ENCODE data around the gene CD300E.

The CD300E gene, protein sequence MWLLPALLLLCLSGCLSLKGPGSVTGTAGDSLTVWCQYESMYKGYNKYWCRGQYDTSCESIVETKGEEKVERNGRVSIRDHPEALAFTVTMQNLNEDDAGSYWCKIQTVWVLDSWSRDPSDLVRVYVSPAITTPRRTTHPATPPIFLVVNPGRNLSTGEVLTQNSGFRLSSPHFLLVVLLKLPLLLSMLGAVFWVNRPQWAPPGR

DNA sequence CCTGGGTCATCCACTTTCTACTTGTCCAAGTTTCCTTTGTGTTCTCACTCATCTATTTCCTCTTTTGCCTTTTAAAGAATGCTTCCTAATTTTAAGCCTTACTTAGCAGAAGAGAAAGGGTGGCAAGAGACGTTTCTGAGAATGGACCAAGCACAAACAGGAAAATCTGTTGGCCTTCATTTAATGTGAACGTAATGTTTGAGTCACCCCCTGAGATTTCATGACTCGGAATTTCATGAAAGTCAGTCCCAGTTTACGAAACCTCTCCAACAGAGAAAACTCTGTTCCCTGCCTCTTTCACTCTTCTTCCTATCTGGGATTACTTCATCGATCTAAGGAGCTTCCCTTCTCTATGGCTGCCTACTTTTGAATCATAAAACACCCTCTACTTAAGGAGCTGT, at the start of gene CD300E:
CD300E (minus strand) TSS at position 46 of the 401 bp plus-strand sequence. CDS start 117 bp downstream, outside the sequence.
- no peak for DNase-seq

DNA sequence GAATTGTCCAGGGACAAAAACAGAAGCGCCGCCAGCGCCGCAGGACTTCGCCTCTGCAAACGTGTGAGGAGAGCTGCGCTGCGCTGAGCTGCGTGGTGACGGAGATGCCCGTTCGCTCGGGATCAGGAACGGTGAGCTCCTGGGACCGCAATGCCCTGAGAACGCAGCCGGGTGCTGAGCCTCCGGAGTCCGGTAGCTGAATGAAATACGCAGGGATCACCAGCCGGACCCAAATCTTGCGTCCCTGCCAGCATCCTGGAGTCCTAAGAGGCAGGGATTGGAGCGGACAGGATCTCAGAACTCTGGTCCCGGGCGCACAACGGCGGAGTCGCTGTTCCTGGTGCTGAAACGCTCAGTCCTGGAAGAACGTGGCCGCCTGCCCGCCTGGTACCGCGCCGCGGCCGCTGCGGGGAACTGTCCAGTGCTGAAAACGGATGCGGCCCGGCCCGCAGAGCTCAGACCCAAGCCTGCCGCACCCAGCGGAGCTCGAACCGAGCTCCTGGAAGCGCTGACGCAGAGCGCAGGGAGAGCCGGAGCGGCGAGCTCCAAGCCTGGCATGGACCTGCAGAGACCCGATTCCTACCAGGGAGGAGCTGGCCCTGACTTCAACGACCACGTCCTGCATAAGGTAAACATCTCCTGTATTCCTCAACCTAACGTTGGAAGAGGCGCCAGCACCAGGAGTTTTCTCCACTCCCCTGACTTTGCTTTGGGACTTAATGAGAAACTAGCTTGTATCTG, 47.7 kb upstream of the CD300E start:
- TF ChIP-seq, protein P1, sequence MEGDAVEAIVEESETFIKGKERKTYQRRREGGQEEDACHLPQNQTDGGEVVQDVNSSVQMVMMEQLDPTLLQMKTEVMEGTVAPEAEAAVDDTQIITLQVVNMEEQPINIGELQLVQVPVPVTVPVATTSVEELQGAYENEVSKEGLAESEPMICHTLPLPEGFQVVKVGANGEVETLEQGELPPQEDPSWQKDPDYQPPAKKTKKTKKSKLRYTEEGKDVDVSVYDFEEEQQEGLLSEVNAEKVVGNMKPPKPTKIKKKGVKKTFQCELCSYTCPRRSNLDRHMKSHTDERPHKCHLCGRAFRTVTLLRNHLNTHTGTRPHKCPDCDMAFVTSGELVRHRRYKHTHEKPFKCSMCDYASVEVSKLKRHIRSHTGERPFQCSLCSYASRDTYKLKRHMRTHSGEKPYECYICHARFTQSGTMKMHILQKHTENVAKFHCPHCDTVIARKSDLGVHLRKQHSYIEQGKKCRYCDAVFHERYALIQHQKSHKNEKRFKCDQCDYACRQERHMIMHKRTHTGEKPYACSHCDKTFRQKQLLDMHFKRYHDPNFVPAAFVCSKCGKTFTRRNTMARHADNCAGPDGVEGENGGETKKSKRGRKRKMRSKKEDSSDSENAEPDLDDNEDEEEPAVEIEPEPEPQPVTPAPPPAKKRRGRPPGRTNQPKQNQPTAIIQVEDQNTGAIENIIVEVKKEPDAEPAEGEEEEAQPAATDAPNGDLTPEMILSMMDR (IDR thresholded peaks at IDR 0.05; ENCODE audit: low read depth, low read length), result no peak
- peak overlapping the region; percentile 93 for H3K4me3 ChIP-seq (ENCODE audit: low read depth, low read length)
- H3K27ac ChIP-seq, result peak overlapping the region; percentile 84
- H3K27me3 ChIP-seq (ENCODE audit: insufficient read depth, low read depth, severe bottlenecking), result no peaks in the 10 kb centered on the region
- DNase-seq, result peak; percentile 73
- H3K9me3 ChIP-seq (ENCODE audit: severe bottlenecking), result no peaks in the 10 kb centered on the region
- H3K36me3 ChIP-seq, result peaks cover 10% of the 10 kb centered on the region; the same call in 1 of the 2 replicates

More for the DNA sequence above, at the start of gene CD300E:
- no peaks in the 10 kb centered on the region for H3K36me3 ChIP-seq
- H3K4me3 ChIP-seq (ENCODE audit: low read depth, low read length), result no peak within 1 kb of the TSS
- TF ChIP-seq, protein P1 (IDR thresholded peaks at IDR 0.05; ENCODE audit: low read depth, low read length), result no peak
- peaks cover 8% of the 10 kb centered on the region for H3K9me3 ChIP-seq (ENCODE audit: severe bottlenecking)
- no peak within 1 kb of the TSS for H3K27ac ChIP-seq
- H3K27me3 ChIP-seq (ENCODE audit: insufficient read depth, low read depth, severe bottlenecking), result peaks cover 39% of the 10 kb centered on the region

DNA sequence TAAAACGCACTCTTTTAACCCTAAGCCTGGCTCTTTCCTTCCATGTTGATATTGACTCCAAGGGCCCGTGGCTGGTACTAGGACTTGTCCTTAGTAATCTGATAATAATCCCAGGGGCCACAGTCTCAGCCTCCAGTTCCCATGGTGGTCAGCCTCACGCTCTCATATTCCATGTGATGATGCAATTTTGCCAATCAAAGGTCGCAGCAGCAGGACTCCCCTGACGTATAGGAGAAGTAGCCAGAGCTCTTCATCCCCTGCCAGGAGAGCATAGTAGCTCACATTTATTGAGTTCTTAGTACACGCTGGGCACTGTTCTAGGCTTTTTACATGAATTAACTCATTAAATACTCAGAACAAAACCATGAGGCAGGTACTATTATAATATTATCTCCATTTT, 46.8 kb upstream of the CD300E start:
- Histone ChIP-seq H3K4me3 (ENCODE audit: low read depth, low read length) (peak overlapping the region; percentile 93), H3K36me3 (peaks cover 7% of the 10 kb centered on the region; the same call in 1 of the 2 replicates), H3K9me3 (ENCODE audit: severe bottlenecking) (no peaks in the 10 kb centered on the region), H3K27ac (peak overlapping the region; percentile 84), H3K27me3 (ENCODE audit: insufficient read depth, low read depth, severe bottlenecking) (no peaks in the 10 kb centered on the region)
- DNase-seq, result peak; percentile 60
- TF ChIP-seq, protein P1 (IDR thresholded peaks at IDR 0.05; ENCODE audit: low read depth, low read length), result no peak

DNA sequence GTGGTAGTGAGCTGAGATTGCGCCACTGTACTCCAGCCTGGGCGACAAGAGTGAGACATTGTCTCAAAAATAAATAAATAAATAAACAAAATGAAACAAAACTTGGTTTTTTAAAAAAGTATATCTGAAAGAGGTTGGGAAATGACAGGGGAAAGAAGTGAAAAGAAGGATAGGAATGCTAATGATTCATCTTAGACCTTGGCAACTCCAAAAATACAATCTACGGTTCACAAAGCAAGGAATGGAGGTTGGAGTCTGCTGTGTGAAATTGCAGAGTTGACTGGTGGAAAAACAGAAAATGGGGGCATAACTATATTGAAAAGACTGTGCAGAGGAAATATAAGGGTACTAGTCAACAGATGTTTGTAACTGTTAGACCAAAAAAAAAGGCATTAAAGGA, 40.0 kb upstream of the CD300E start:
- Histone ChIP-seq H3K27me3 (ENCODE audit: insufficient read depth, low read depth, severe bottlenecking) (no peaks in the 10 kb centered on the region), H3K36me3 (no peaks in the 10 kb centered on the region), H3K9me3 (ENCODE audit: severe bottlenecking) (no peaks in the 10 kb centered on the region), H3K4me3 (ENCODE audit: low read depth, low read length) (no peak overlapping the region), H3K27ac (no peak overlapping the region)
- TF ChIP-seq, protein P1 (IDR thresholded peaks at IDR 0.05; ENCODE audit: low read depth, low read length), result no peak
- no peak for DNase-seq

DNA sequence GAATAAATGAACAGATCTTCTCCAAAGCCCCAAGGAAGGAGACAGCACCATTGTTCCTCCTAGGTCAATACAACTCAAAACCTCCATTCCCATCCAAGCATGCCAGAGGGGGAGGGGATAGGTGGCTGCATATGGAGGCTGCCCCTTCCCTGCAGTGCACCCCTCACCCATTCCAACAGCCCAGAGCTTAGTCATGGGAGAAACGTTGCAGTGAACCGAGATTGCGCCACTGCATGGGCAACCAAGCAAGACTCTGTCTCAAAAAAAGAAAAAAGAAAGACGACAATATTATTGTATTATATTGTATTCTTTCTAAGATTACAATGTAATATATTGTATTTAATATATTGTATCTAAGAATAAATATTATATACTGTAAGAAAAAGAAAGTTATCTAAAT, 36.4 kb upstream of the CD300E start:
- Histone ChIP-seq H3K27me3 (ENCODE audit: insufficient read depth, low read depth, severe bottlenecking) (no peaks in the 10 kb centered on the region), H3K36me3 (no peaks in the 10 kb centered on the region), H3K9me3 (ENCODE audit: severe bottlenecking) (no peaks in the 10 kb centered on the region), H3K4me3 (ENCODE audit: low read depth, low read length) (no peak overlapping the region), H3K27ac (no peak overlapping the region)
- TF ChIP-seq, protein P1 (IDR thresholded peaks at IDR 0.05; ENCODE audit: low read depth, low read length), result no peak
- no peak for DNase-seq
